Measurements from ENCODE around the gene TRPV3.

- TF ChIP-seq CTCF (IDR thresholded peaks at IDR 0.05 in 8 of 11, conservative IDR thresholded peaks at IDR 0.05 in 3 of 11) (no peak), POLR2A (IDR thresholded peaks at IDR 0.05) (no peak), POLR2AphosphoS5 (IDR thresholded peaks at IDR 0.05) (no peak)
Observed at GRCh38 chr17:3485481-3486068, 72.0 kb downstream of the TRPV3 start.
